ENCODE results near the gene FZR1. TPM values are rescaled to one million over a fixed set of nuclear protein-coding genes. Genes with fewer than 3 reads are reported as not detected.

FZR1 gene
- total RNA-seq, 1 donor from 2014 or later: 63.2 TPM

DNA sequence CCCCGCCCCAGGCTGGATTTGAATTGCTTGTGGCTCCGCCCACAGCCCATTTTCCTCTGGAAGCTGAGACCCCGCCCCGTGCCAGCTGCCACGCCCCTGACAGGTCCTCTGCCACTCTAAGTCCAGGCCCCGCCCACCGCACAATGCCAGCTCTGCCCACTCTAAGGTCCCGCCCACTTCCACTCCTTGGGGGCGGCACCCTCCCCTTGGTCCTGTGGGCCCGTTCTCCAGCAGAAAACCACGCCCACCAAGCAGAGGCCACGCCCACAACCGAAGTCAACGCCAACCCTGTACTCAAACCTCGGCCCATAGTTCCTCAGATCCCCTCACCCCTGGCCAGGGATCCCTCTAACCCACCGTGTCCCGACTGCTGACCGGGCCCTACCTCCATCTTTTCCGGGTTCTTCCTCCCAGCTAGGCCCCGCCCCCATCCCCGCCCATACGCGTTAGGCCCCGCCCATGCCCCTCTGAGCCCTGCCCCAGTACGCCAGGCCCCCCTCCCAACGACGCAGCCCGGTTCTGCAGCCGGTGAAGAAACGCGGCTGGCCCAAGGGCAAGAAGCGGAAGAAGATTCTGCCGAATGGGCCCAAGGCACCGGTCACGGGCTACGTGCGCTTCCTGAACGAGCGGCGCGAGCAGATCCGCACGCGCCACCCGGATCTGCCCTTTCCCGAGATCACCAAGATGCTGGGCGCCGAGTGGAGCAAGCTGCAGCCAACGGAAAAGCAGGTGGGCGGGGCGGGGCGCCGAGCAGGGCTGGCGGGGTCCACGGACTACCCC lies 67.9 kb downstream of the FZR1 start:
- peak overlapping the region; percentile 84 for H3K4me3 Mint-ChIP-seq
- no peaks in the 10 kb centered on the region for H3K9me3 Mint-ChIP-seq
- H3K4me1 Mint-ChIP-seq (ENCODE audit: unreplicated experiment): peaks cover 16% of the 10 kb centered on the region
- TF ChIP-seq, protein P1, sequence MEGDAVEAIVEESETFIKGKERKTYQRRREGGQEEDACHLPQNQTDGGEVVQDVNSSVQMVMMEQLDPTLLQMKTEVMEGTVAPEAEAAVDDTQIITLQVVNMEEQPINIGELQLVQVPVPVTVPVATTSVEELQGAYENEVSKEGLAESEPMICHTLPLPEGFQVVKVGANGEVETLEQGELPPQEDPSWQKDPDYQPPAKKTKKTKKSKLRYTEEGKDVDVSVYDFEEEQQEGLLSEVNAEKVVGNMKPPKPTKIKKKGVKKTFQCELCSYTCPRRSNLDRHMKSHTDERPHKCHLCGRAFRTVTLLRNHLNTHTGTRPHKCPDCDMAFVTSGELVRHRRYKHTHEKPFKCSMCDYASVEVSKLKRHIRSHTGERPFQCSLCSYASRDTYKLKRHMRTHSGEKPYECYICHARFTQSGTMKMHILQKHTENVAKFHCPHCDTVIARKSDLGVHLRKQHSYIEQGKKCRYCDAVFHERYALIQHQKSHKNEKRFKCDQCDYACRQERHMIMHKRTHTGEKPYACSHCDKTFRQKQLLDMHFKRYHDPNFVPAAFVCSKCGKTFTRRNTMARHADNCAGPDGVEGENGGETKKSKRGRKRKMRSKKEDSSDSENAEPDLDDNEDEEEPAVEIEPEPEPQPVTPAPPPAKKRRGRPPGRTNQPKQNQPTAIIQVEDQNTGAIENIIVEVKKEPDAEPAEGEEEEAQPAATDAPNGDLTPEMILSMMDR (conservative IDR thresholded peaks at IDR 0.05): no peak
- DNase-seq (ENCODE audit: extremely low spot score, unreplicated experiment): peak; percentile 85
- H3K27ac Mint-ChIP-seq: no peak overlapping the region
- peaks cover 8% of the 10 kb centered on the region for H3K27me3 Mint-ChIP-seq
- peaks cover 7% of the 10 kb centered on the region for H3K36me3 Mint-ChIP-seq

DNA sequence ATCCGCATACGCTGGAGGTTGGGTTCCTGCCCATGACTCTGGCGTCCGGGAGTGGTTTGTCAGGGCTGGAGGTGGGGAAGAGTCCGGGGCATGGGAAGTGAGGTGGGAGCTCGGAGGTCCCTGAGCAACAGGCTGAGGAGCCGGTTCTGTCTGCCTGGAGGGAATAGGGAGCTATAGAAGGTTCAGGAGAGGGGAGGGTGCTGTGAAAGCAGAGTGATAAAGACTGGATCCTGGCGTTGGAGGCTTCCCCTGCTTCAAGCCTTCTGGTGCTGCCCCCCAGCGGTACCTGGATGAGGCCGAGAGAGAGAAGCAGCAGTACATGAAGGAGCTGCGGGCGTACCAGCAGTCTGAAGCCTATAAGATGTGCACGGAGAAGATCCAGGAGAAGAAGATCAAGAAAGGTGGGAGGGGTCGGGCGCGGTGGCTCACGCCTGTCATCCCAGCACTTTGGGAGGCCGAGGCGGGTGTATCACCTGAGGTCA lies 69.2 kb downstream of the FZR1 start:
- TF ChIP-seq, protein P1 (conservative IDR thresholded peaks at IDR 0.05): peak; percentile 60
- Mint-ChIP-seq H3K27me3 (peaks cover 11% of the 10 kb centered on the region), H3K36me3 (peaks cover 7% of the 10 kb centered on the region), H3K4me1 (ENCODE audit: unreplicated experiment) (peaks cover 16% of the 10 kb centered on the region), H3K4me3 (peak overlapping the region; percentile 84), H3K9me3 (no peaks in the 10 kb centered on the region), H3K27ac (no peak overlapping the region)
- no peak for DNase-seq (ENCODE audit: extremely low spot score, unreplicated experiment)

DNA sequence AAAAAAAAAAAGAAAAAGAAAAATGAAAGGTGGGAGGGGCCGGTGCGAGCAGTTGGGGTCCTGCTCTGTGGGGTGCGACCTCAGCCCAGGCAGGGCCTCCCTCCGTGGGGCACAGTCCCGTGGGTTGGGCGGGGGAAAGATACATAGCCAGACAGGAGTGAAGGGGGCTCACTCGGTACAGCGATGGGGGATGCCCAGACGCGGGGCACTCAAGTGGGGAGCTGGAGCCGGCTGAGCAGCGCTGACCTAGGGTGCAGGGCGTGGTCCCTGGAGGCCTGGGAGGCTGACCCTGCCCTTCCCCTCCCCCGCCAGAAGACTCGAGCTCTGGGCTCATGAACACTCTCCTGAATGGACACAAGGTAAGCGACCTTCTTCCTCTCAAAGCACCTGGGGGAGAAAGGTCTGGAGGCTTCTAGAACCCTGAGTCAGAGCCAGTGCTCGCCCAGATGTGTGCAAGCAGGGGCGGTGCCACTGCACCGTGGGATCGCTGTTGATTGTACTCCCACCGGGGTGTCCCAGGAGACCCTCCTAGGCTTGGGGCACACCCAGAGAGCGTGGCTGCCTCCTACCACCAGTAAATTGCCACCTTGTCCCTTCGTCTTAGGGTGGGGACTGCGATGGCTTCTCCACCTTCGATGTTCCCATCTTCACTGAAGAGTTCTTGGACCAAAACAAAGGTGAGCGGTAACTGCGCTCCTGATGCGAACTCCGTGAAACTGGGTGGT lies 70.0 kb downstream of the FZR1 start:
- no peak for DNase-seq (ENCODE audit: extremely low spot score, unreplicated experiment)
- TF ChIP-seq, protein P1 (conservative IDR thresholded peaks at IDR 0.05): no peak
- H3K4me1 Mint-ChIP-seq (ENCODE audit: unreplicated experiment): peaks cover 16% of the 10 kb centered on the region
- H3K9me3 Mint-ChIP-seq: no peaks in the 10 kb centered on the region
- peaks cover 7% of the 10 kb centered on the region for H3K36me3 Mint-ChIP-seq
- no peak overlapping the region for H3K27ac Mint-ChIP-seq
- peak overlapping the region; percentile 81 for H3K4me3 Mint-ChIP-seq
- peaks cover 18% of the 10 kb centered on the region for H3K27me3 Mint-ChIP-seq

DNA sequence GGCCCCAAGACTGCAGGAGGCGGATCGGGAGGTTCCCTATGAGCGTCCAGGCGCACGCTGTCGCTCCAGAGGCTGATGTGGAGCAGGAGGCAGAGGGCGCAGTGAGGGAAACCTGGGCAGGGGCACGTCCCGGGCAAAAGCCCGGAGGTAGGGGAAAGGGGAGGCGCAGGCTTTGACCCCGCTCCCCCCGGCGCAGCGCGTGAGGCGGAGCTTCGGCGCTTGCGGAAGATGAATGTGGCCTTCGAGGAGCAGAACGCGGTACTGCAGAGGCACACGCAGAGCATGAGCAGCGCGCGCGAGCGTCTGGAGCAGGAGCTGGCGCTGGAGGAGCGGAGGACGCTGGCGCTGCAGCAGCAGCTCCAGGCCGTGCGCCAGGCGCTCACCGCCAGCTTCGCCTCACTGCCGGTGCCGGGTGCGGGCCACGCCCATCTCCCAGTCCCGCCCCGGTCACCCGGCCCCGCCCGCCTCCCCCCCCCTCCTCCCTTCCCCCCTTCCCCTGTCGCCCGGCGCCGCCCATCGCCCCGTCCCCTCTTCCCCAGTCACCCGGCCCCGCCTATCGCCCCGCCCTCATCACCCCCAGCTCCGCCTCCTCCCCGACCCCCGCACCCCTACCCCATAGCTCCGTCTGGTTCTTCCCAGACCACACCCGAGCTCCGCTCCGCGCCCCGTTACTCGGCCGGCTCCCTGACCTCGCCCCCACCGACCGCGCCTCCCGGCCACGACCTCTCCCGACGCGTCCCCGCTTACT lies 70.8 kb downstream of the FZR1 start:
- DNase-seq (ENCODE audit: extremely low spot score, unreplicated experiment): no peak
- Mint-ChIP-seq H3K9me3 (no peaks in the 10 kb centered on the region), H3K4me1 (ENCODE audit: unreplicated experiment) (peaks cover 12% of the 10 kb centered on the region), H3K27me3 (peaks cover 18% of the 10 kb centered on the region), H3K4me3 (peak overlapping the region; percentile 81), H3K36me3 (peaks cover 7% of the 10 kb centered on the region), H3K27ac (no peak overlapping the region)
- TF ChIP-seq, protein P1 (conservative IDR thresholded peaks at IDR 0.05): no peak

DNA sequence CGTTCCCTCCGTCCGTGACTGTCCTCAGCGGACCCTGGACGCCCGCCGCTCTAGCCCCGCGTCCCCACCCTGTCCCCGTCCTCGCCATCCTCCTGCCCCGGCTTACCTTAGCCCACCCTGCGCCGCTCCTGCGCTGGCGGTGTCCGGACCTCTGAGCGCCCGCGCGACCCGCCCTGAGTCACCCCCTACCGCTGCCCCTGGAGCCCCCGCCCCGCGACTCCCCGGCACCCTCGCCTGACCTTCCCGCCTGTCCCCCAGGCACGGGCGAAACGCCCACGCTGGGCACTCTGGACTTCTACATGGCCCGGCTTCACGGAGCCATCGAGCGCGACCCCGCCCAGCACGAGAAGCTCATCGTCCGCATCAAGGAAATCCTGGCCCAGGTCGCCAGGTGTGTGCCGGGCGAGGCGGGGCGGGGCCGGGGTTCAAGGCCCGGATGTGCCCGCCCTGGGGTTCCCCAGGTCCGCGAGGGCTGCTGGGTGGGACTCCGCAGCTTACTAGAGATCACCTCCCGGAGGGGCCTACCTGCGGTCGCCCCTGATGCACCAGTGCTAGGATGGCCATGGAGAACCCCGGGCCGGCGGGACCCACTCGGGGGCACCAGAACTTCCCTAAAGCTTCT lies 71.7 kb downstream of the FZR1 start:
- TF ChIP-seq, protein P1 (conservative IDR thresholded peaks at IDR 0.05): no peak
- peaks cover 7% of the 10 kb centered on the region for H3K36me3 Mint-ChIP-seq
- peaks cover 21% of the 10 kb centered on the region for H3K27me3 Mint-ChIP-seq
- H3K4me1 Mint-ChIP-seq (ENCODE audit: unreplicated experiment): peaks cover 12% of the 10 kb centered on the region
- no peaks in the 10 kb centered on the region for H3K9me3 Mint-ChIP-seq
- H3K27ac Mint-ChIP-seq: no peak overlapping the region
- no peak for DNase-seq (ENCODE audit: extremely low spot score, unreplicated experiment)
- H3K4me3 Mint-ChIP-seq: no peak overlapping the region

Data from type B pancreatic cell (in vitro differentiated cells).